Activated CD4-positive, alpha-beta T cell treated with anti-CD3 and anti-CD28 coated beads for 24 hours (primary cell): ENCODE measurements around the gene MXRA8.

Source experiments
- DNase-seq, 2 donors: peaks; one replicate each; pipeline ENCODE4 v3.0.0-alpha.2; 2020; ENCODE audit warnings: low read depth in 2 of 2

MXRA8 gene

GRCh38 chr1:1335792-1336248 lies 22.5 kb downstream of the MXRA8 start:
- no peak for DNase-seq

- no peak for DNase-seq
Observed at GRCh38 chr1:1335283-1335682, 23.1 kb downstream of the MXRA8 start.

- DNase-seq: no peak
Observed at GRCh38 chr1:1334835-1335234, 23.5 kb downstream of the MXRA8 start.

- no peak for DNase-seq
Observed at GRCh38 chr1:1333551-1334241, 24.7 kb downstream of the MXRA8 start.

- no peak for DNase-seq
Observed at GRCh38 chr1:1332774-1333480, 25.4 kb downstream of the MXRA8 start.

GRCh38 chr1:1332031-1332755 lies 26.2 kb downstream of the MXRA8 start:
- DNase-seq: no peak

DNA sequence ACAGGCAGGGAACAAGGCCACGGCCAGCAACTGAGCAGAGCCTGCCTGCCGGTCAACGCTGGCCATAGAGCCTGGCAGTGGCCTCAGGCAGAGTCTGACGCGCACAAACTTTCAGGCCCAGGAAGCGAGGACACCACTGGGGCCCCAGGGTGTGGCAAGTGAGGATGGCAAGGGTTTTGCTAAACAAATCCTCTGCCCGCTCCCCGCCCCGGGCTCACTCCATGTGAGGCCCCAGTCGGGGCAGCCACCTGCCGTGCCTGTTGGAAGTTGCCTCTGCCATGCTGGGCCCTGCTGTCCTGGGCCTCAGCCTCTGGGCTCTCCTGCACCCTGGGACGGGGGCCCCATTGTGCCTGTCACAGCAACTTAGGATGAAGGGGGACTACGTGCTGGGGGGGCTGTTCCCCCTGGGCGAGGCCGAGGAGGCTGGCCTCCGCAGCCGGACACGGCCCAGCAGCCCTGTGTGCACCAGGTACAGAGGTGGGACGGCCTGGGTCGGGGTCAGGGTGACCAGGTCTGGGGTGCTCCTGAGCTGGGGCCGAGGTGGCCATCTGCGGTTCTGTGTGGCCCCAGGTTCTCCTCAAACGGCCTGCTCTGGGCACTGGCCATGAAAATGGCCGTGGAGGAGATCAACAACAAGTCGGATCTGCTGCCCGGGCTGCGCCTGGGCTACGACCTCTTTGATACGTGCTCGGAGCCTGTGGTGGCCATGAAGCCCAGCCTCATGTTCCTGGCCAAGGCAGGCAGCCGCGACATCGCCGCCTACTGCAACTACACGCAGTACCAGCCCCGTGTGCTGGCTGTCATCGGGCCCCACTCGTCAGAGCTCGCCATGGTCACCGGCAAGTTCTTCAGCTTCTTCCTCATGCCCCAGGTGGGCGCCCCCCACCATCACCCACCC lies 27.0 kb downstream of the MXRA8 start, which contains the start of gene TAS1R3:
Gene TAS1R3, plus strand, starts transcription at position 213 of the 898 bp plus-strand sequence. Its CDS starts 66 bp downstream, at position 279.
- DNase-seq: no peak

DNA sequence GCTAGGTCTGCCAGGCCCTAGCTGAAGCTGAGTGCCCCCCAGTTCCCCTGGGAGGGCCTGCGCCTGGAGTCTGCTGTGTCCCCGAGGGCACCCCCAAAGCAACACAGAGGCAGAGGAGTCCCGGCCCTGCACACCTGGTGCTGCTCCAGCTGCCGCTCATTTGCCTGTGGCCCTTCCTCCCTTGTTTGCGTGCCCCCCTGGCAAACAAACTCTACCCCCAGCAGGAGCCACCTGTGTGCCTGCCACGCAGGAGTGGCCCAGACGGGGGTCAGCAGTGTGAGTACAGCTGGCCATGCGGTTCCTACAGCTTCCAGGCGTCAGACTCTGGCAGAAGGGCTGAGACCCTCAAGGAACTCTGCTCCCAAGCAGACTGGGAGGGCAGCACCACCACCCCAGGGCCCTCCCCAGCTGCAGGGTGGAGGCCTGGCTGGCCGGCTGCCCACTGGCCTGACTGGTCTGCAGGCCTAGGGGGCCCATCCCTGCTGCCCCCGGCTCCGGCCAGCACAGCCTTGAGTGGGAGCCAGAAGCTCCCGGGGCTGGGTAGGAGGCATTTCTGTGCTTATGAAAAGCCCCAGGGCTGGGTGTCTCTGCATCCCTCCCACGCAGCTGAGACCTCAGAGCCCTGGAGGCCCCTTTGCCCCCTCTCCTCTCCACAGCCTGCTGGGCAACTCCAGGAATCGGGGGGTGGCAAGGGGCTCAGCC lies 27.8 kb downstream of the MXRA8 start:
- DNase-seq: no peak

DNA sequence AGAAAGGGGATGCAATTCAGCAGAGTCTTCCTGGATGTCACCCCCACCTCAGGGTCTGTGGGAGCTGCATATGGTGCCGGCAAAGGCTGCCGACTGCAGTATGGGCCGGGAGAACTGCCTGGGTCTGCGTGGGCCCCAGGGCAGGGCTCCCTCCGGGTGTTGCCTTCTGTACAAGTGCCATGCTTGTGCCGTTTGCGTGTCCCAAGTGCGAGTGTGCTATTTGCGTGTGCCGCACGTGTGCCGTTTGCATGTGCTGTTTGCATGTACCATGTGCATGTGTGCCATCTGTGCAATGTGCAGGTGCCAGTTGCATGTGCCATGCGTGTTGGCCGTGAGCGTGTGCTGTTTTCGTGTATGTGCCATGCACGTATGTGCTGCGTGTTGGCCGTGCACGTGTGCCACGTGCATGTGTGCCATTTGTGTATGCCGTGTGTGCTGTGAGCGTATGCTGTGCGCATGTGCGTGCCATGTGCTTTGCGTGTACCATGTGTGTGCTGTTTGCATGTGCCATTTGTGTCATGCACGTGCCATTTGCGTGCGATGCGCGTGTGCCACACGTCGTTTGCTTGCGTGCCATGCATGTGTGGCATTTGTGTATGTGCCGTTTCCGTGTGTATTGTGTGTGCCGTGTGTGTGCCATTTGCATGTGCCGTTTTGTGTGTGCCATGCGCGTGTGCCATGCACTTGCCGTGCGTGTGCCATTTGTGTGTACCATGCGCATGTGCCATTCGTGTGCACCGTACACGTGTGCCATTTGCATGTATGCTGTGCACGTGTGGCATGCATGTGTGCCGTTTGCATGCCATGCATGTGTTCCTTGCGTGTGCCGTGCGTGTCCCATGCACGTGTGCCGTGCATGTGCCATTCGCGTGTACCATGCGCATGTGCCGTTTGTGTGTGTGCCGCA lies 28.8 kb downstream of the MXRA8 start:
- DNase-seq: no peak

GRCh38 chr1:1328254-1328653 lies 30.1 kb downstream of the MXRA8 start:
- no peak for DNase-seq

DNA sequence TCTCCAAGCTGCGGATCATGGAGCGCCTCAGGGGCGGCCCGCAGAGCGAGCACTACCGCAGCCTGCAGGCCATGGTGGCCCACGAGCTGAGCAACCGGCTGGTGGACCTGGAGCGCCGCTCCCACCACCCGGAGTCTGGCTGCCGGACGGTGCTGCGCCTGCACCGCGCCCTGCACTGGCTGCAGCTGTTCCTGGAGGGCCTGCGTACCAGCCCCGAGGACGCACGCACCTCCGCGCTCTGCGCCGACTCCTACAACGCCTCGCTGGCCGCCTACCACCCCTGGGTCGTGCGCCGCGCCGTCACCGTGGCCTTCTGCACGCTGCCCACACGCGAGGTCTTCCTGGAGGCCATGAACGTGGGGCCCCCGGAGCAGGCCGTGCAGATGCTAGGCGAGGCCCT lies 31.1 kb downstream of the MXRA8 start:
- no peak for DNase-seq

- DNase-seq: no peak
Observed at GRCh38 chr1:1326075-1326605, 32.2 kb downstream of the MXRA8 start.

DNA sequence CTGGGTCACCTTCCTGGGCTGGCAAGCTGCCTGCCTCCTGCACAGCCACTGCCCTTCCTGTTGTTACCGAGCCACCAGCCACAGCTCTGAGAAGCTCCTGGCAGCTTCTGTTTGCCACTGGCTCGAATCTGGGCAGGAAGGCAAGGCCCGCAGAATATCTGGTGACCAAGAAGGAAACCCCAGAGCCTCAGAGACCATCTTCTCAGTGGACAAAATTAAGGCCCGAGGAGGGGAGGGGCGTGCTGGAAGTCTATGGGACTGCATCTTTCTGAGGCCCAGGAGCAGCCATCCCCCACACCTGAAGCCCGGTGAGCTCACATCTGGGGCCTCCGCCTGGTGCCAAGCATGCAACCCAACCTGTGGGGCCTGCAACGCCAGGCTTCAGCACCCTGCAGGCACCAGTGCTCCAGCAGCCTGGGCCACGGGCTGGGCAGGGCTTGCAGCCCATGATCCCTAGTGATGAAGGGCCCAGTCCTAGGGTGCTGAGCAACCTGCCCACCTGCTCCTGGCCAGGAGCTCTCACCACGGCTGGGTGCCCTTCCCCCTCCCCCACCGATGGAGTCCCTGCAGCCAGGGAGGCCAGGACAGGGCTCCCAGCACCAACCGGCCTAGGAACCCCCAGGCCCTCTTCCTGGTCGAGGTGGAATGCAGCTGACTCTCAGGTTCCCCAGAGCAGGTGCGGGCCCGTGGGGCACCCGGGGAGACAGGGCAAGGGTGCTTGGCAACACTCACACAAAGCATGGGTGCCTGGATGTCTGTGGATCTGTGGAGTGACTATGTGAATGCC lies 32.9 kb downstream of the MXRA8 start:
- DNase-seq: no peak

DNA sequence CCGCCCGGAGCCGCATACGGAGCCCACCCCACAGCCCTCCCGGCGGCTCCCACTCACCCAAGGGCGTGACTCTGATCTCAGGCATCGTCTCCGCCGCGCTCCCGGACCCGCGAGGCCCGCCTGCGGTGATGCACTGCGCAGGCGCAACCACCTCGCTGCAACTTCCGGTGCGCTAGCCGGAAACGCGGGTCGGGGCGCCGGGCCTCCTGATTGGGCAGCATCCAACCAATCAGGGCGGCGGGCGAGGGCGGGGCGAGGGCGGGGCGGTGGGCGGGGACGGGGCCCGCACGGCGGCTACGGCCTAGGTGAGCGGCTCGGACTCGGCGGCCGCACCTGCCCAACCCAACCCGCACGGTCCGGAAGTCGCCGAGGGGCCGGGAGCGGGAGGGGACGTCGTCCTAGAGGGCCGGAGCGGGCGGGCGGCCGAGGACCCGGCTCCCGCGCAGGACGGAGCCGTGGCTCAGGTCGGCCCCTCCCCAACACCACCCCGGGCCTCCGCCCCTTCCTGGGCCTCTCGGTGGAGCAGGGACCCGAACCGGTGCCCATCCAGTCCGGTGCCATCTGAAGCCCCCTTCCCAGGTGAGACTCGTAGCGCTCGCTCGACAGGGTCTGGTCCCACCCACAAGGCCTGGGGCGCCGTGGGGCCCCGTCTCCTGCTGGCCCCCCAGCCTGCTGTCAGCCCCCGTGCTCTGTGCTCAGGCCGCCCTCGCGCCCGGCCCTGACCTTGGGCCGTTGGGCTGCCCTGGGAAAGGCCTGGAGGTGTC lies 33.6 kb downstream of the MXRA8 start, which contains the start of the genes CPTP and INTS11:
Gene CPTP, plus strand, starts transcription at position 279 of the 764 bp plus-strand sequence. CDS start 2,109 bp downstream, outside the sequence.
Gene INTS11, minus strand, starts transcription at position 137 of the 764 bp plus-strand sequence. Its CDS starts 52 bp downstream, at position 85.
- peak; percentile 89 to 94 for DNase-seq

DNA sequence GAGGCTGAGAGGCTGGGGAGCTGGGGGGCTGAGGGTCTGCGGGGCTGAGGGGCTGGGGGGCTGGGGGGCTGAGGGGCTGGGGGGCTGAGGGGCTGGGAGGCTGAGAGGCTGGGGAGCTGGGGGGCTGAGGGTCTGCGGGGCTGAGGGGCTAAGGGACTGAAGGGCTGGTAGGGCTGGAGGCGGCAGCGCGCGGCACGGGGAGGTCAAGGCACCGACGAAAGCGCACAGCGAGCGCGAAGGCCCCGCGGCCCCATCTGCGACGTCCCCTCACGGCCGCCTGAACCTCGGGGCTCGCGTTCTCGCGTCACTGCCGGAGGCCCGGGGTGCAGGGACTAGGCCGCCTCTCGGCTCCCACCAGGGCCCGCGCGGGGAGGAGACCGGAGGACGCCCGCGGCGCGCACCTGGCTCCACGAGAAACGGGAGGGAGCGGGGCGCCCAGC lies 34.3 kb downstream of the MXRA8 start:
- no peak for DNase-seq

DNA sequence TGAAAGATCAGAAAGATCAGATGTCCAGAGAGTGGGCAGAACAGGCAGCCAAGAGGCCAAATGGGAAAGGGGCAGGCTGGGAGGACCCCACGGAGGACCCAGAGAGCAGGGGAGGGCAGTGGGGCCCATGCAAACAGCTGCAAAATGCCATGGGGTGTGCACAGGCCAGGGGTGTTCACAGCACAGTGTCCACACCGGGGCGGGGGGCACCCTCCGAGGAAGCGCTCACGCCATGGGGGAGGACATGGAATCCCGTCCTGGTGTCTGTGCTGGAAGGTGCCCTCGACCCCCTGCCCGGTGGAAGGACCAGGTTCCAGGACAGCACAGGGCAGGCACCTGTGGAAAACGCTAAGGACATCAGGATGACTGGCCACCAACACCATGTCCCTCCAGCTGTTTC lies 35.4 kb downstream of the MXRA8 start:
- DNase-seq: no peak

DNA sequence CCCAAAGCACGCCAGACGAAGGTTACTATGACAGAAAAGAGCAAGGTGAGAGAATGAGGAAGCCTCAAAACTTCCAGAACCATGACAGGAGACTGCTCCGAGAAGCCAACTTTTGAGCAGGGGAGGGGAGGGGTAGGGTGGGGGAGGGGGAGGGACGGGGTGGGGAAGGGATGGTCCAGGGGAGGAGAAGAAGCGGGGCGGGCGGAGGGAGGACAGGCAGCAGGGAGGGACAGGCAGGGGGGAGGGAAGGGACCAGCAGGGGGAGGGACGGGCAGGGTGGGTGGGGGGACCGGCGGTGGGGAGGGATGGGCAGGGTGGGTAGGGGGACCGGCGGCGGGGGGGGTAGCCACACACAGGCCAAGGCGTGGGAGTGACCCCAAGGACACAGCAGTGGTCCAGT lies 35.9 kb downstream of the MXRA8 start:
- DNase-seq: no peak

DNA sequence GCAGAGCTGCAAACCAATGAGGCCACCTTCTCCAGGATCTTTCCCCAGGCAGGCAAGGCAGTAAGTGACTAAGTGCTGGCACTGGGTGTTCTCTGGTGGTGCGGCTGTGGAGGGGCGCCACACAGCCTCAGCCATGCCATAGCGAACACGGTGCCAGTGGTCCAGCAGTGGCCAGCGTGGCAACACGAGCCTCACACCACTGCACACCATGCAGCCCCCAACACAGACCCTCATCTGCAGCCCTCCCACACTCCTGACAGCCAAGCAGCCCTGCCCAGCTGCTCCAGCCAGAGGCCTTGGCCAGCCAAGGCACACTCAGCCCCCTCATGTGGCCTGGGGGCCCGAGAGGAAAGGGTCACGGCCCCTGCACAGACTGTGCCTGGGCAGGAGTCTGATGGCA lies 36.9 kb downstream of the MXRA8 start:
- no peak for DNase-seq
